ENCODE data around the gene PPY.
"Not testable (repeated sequence)": the region's sequence is repeated elsewhere in the genome, so short reads cannot be mapped to it uniquely, and the experiment has no call there.

The PPY gene

GRCh38 chr17:43962479-43962878, 20.2 kb upstream of the PPY start:
- no peak for DNase-seq (ENCODE audit: low spot score)

GRCh38 chr17:43961954-43962353, 19.7 kb upstream of the PPY start:
- no peak for DNase-seq (ENCODE audit: low spot score)

- not testable (repeated sequence) for DNase-seq (ENCODE audit: low spot score)
These were observed 19.0 kb upstream of the PPY start for GRCh38 chr17:43961292-43961691.

GRCh38 chr17:43958748-43959352, 16.6 kb upstream of the PPY start:
- no peak for DNase-seq (ENCODE audit: low spot score)

GRCh38 chr17:43956222-43956621, 13.9 kb upstream of the PPY start:
- no peak for DNase-seq (ENCODE audit: low spot score)

GRCh38 chr17:43953746-43954145, 11.5 kb upstream of the PPY start, which contains the start of gene PYY:
PYY (minus strand) TSS chr17:43953940; CDS start chr17:43953483, 457 bp downstream.
- DNase-seq (ENCODE audit: low spot score): no peak

GRCh38 chr17:43952724-43953666, 10.7 kb upstream of the PPY start:
- no peak for DNase-seq (ENCODE audit: low spot score)

GRCh38 chr17:43952351-43952723, 10.1 kb upstream of the PPY start:
- DNase-seq (ENCODE audit: low spot score): no peak

GRCh38 chr17:43951750-43952149, 9.5 kb upstream of the PPY start:
- DNase-seq (ENCODE audit: low spot score): no peak

GRCh38 chr17:43950554-43950953, 8.3 kb upstream of the PPY start:
- DNase-seq (ENCODE audit: low spot score): no peak

GRCh38 chr17:43949781-43950180, 7.5 kb upstream of the PPY start:
- no peak for DNase-seq (ENCODE audit: low spot score)

- no peak for DNase-seq (ENCODE audit: low spot score)
These were observed 4.5 kb upstream of the PPY start for GRCh38 chr17:43946781-43947180.

GRCh38 chr17:43945074-43945829, 3.0 kb upstream of the PPY start:
- no peak for DNase-seq (ENCODE audit: low spot score)

GRCh38 chr17:43940630-43941029, 1.6 kb downstream of the PPY start:
- DNase-seq (ENCODE audit: low spot score): no peak

GRCh38 chr17:43939886-43940285, 2.4 kb downstream of the PPY start:
- DNase-seq (ENCODE audit: low spot score): no peak

- not testable (repeated sequence) for DNase-seq (ENCODE audit: low spot score)
These were observed 2.8 kb downstream of the PPY start for GRCh38 chr17:43939452-43939851.

GRCh38 chr17:43938838-43939182, 3.5 kb downstream of the PPY start:
- no peak for DNase-seq (ENCODE audit: low spot score)

- DNase-seq (ENCODE audit: low spot score): no peak
These were observed 5.8 kb downstream of the PPY start for GRCh38 chr17:43936434-43936833.

- no peak for DNase-seq (ENCODE audit: low spot score)
These were observed 6.4 kb downstream of the PPY start for GRCh38 chr17:43935926-43936261.

GRCh38 chr17:43935204-43935925, 6.9 kb downstream of the PPY start:
- no peak for DNase-seq (ENCODE audit: low spot score)

GRCh38 chr17:43932923-43933322, 9.4 kb downstream of the PPY start:
- no peak for DNase-seq (ENCODE audit: low spot score)

- no peak for DNase-seq (ENCODE audit: low spot score)
These were observed 9.9 kb downstream of the PPY start for GRCh38 chr17:43932357-43932756.
